Measurements from ENCODE around the gene SKIDA1. TPM values are rescaled to one million over a fixed set of nuclear protein-coding genes. Genes with fewer than 3 reads are reported as not detected.

The SKIDA1 gene
- total and polyA plus RNA-seq, 2 of the 4 experiments (the other 2 are of a cell fraction) = 0.36 to 0.72 TPM

DNA sequence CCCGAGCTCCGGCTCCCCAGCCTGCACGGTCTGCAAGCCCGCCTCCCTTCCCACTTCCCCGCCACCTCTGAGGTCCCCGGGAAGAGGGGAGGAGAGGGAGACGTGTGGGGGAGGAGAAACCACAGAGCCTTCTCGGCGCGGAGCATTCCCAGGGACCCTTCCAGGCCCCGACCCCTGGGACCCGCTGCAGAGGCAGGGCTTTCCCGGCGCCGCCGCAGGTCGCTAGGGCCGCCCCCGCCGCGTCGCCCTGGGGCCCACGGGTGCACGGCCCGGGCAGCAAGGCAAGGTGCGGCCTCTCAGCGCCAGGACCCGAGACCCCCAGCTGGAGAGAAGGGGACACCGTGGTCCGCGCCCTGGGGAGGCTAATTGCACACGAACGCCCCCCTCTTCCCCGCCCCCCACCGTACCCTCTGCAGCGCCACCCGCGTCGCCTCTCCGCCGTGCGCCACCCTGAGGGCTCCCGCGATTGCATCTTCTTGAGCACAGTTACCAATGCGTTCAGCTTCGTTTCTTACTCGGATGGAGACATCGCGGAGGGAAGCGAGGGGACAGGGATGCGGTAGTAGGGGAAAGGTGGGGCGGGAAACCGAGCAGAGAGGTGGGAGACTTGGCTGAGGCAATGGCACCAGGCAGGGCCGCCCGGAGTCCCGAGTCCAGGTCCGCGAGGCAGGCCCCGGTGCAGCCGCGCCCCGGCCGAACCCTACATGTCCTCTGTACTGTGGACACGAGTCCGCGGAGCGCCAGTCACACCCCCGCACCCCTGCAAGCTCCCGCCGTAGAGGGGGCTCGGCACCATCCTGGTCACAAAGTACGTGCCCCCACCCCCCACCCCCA, 28.9 kb downstream of the SKIDA1 start:
- Histone ChIP-seq H3K27ac (ENCODE audit: insufficient read depth, low read length) (peak overlapping the region; percentile 81), H3K9ac (ENCODE audit: low read depth, low read length) (peak overlapping the region; percentile 88), H4K8ac (ENCODE audit: low read depth in 2 of 2, low read length in 2 of 2) (peak overlapping the region; percentile 4 to 64; a peak in 2 of 4 replicates), H3K4me3 (ENCODE audit: insufficient read depth, low read depth, low read length) (peak overlapping the region; percentile 91), H3K9me3 (ENCODE audit: control insufficient read depth, insufficient read depth, low read length) (no peaks in the 10 kb centered on the region), H3K14ac (replicated peaks; ENCODE audit: low read depth, low read length) (peak overlapping the region; percentile 91; the same call in 1 of the 2 replicates), H3K36me3 (ENCODE audit: control insufficient read depth, insufficient read depth, low read length) (no peaks in the 10 kb centered on the region), H3K23ac (ENCODE audit: low read depth, low read length) (peak overlapping the region; percentile 75; the same call in 1 of the 2 replicates), H3K4me1 (ENCODE audit: control insufficient read depth, insufficient read depth, low read length) (peaks cover 3% of the 10 kb centered on the region; the same call in 1 of the 2 replicates), H3K27me3 (ENCODE audit: control insufficient read depth, insufficient read depth, low read length) (peaks cover 5% of the 10 kb centered on the region), H4K20me1 (ENCODE audit: insufficient read depth, low read length) (no peaks in the 10 kb centered on the region), H2AFZ (replicated peaks; ENCODE audit: low read length, poor library complexity) (peak overlapping the region; percentile 95), H3K79me1 (ENCODE audit: low read depth in 1 of 2, low read length in 2 of 2) (no peaks in the 10 kb centered on the region), H3K56ac (ENCODE audit: extremely low read depth, insufficient read depth, low read length) (no peak overlapping the region; the same call in 1 of the 2 replicates), H2BK5ac (ENCODE audit: low read depth, low read length, poor library complexity, severe bottlenecking) (peak overlapping the region; percentile 58), H4K91ac (ENCODE audit: insufficient read depth, low read depth, low read length) (peak overlapping the region; percentile 92), H4K5ac (ENCODE audit: low read depth, low read length) (peak overlapping the region; percentile 56), H3K4me2 (ENCODE audit: low read depth, low read length) (peak overlapping the region; percentile 95), H3K18ac (ENCODE audit: low read depth, low read length) (peak overlapping the region; percentile 84), H3K9me1 (ENCODE audit: insufficient read depth, low read length) (no peaks in the 10 kb centered on the region), H2BK15ac (ENCODE audit: low read depth, low read length) (no peak overlapping the region), H2BK20ac (ENCODE audit: low read depth, low read length) (no peak overlapping the region), H2AK9ac (replicated peaks; ENCODE audit: low read depth, low read length, poor library complexity) (peak overlapping the region; percentile 90), H2AK5ac (ENCODE audit: low read depth, low read length) (no peak overlapping the region), H2BK120ac (ENCODE audit: low read depth, low read length) (peak overlapping the region; percentile 39; the same call in 1 of the 2 replicates), H3K4ac (ENCODE audit: low read depth, low read length) (peak overlapping the region; percentile 91)
- ChIA-PET POLR2A (ENCODE audit: unreplicated experiment) (interaction anchor here (0.5 to 0.6 kb wide), 3 partner anchors 21 to 957 kb away, joined by 4 to 11 read pairs (median 5); no protein-coding TSS in a partner anchor), CTCF (interaction anchor here (0.6 to 2.3 kb wide), 19 partner anchors 10 to 819 kb away, joined by 3 to 19 read pairs (median 4); partner anchors contain the start of gene COMMD3)
- ATAC-seq (ENCODE audit: low read depth) (peak; percentile 58), DNase-seq (peak; percentile 25)
- BruUV-seq (replicated peaks) = no TSS peak
- in situ Hi-C loops (cut with MboI; ENCODE audit: low sequenced_read_pairs) = loop anchor here (5.0 to 25.0 kb wide), 5 partner anchors 41 to 1491 kb away; no protein-coding TSS in a partner anchor
- 1% methylated on average over 17 of the region's 72 CpGs; no CpG with 5 or more reads in 1 of the 2 experiments for WGBS, 2 experiments (ENCODE audit: extremely low coverage in 2 of 2, insufficient read length in 1 of 2)
- intact Hi-C loops (cut with micrococcal nuclease) = loop anchor here (2.0 to 5.0 kb wide), 5 partner anchors 20 to 1490 kb away; partner anchors contain the start of genes COMMD3 and DNAJC1
- dilution Hi-C loops (cut with HindIII; ENCODE audit: low sequenced_read_pairs, unreplicated experiment) = no loop called here
- TF ChIP-seq RFX5 (IDR thresholded peaks at IDR 0.05; ENCODE audit: low read depth, low read length) (no peak), RAD21 (IDR thresholded peaks at IDR 0.05; ENCODE audit: low read length) (peak; percentile 22; the same call in 1 of the 2 replicates), SMC3 (IDR thresholded peaks at IDR 0.05; ENCODE audit: low read depth, low read length) (peak; percentile 23; the same call in 1 of the 2 replicates), CHD1 (IDR thresholded peaks at IDR 0.05; ENCODE audit: low read depth, low read length) (no peak), MAZ (IDR thresholded peaks at IDR 0.05; ENCODE audit: borderline replicate concordance, low read depth, low read length) (no peak), USF2 (IDR thresholded peaks at IDR 0.05; ENCODE audit: low read depth, low read length) (no peak), MXI1 (IDR thresholded peaks at IDR 0.05; ENCODE audit: borderline replicate concordance, low read depth, low read length) (no peak), NFE2L2 (IDR thresholded peaks at IDR 0.05; ENCODE audit: low read depth, low read length) (no peak), CEBPB (IDR thresholded peaks at IDR 0.05; ENCODE audit: low read depth, low read length) (no peak), POLR2A (IDR thresholded peaks at IDR 0.05; ENCODE audit: low read depth, low read length) (no peak), BHLHE40 (IDR thresholded peaks at IDR 0.05; ENCODE audit: low read depth, low read length) (no peak), RCOR1 (IDR thresholded peaks at IDR 0.05; ENCODE audit: insufficient replicate concordance, low read length) (no peak), MAFK (IDR thresholded peaks at IDR 0.05; ENCODE audit: low read depth, low read length) (no peak), FOS (IDR thresholded peaks at IDR 0.05; ENCODE audit: low read depth, low read length) (no peak)
- TF ChIP-seq, protein P1, sequence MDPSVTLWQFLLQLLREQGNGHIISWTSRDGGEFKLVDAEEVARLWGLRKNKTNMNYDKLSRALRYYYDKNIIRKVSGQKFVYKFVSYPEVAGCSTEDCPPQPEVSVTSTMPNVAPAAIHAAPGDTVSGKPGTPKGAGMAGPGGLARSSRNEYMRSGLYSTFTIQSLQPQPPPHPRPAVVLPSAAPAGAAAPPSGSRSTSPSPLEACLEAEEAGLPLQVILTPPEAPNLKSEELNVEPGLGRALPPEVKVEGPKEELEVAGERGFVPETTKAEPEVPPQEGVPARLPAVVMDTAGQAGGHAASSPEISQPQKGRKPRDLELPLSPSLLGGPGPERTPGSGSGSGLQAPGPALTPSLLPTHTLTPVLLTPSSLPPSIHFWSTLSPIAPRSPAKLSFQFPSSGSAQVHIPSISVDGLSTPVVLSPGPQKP (IDR thresholded peaks at IDR 0.05; ENCODE audit: borderline replicate concordance, low read depth, low read length) = no peak
